Measurements from ENCODE around the gene FRMD4B. TPM values are rescaled to one million over a fixed set of nuclear protein-coding genes. Genes with fewer than 3 reads are reported as not detected.

FRMD4B gene
- total RNA-seq, 1 donor from 2014 or later = 140 TPM

DNA sequence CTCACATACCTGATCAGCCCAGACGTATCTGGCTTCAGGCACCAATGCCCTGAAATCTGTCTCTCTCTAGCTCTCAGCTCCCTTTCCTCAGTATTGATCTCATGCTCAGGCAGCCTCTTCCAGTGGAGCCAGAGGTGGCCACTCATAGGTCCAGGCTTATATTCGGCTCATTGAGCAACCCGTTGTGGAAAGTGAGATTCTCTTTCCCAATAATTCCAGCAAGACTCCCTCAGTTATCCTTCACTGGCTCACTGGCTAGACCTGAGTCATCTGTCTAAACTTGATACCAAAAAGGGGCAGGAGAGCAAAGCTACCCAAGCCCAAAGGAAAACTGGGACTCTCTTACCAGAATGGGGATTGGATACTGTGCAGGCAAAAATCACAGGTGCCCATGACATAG, 33.4 kb upstream of the FRMD4B start:
- no peaks in the 10 kb centered on the region for H3K4me1 Mint-ChIP-seq
- no peak for DNase-seq (ENCODE audit: low spot score in 2 of 2, unreplicated experiment in 2 of 2)
- no peak overlapping the region for H3K27ac Mint-ChIP-seq
- TF ChIP-seq, protein P1, sequence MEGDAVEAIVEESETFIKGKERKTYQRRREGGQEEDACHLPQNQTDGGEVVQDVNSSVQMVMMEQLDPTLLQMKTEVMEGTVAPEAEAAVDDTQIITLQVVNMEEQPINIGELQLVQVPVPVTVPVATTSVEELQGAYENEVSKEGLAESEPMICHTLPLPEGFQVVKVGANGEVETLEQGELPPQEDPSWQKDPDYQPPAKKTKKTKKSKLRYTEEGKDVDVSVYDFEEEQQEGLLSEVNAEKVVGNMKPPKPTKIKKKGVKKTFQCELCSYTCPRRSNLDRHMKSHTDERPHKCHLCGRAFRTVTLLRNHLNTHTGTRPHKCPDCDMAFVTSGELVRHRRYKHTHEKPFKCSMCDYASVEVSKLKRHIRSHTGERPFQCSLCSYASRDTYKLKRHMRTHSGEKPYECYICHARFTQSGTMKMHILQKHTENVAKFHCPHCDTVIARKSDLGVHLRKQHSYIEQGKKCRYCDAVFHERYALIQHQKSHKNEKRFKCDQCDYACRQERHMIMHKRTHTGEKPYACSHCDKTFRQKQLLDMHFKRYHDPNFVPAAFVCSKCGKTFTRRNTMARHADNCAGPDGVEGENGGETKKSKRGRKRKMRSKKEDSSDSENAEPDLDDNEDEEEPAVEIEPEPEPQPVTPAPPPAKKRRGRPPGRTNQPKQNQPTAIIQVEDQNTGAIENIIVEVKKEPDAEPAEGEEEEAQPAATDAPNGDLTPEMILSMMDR (IDR thresholded peaks at IDR 0.05; ENCODE audit: unreplicated experiment) = no peak
- no peak overlapping the region for H3K4me3 Mint-ChIP-seq
- peaks cover 5% of the 10 kb centered on the region for H3K9me3 Mint-ChIP-seq
- H3K36me3 Mint-ChIP-seq = no peaks in the 10 kb centered on the region
- H3K27me3 Mint-ChIP-seq (ENCODE audit: low read depth) = no peaks in the 10 kb centered on the region

DNA sequence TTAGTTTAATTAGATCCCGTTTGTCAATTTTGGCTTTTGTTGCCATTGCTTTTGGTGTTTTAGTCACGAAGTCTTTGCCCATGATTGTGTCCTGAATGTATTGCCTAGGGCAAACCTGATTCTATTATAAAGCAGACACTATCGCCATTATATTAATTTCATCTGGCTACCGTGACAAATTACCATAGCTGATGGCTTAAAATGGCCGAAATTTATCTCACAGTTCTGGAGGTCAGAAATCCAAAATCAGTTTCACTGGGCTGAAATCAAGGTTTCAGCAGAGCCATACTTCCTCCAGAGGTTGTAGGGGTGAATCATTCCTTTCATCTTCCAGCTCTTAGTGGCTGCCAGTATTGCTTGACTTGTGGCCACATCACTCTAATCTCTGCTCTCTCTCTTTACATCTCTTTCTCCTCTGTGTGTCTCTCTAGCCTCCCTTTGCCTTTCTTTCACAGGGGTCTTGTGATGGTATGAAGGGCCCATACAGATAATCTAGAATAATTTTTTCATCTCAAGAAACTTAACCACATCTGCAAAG, 31.7 kb upstream of the FRMD4B start:
- no peak overlapping the region for H3K4me3 Mint-ChIP-seq
- no peaks in the 10 kb centered on the region for H3K27me3 Mint-ChIP-seq (ENCODE audit: low read depth)
- no peak for DNase-seq (ENCODE audit: low spot score in 2 of 2, unreplicated experiment in 2 of 2)
- no peaks in the 10 kb centered on the region for H3K4me1 Mint-ChIP-seq
- no peak overlapping the region for H3K27ac Mint-ChIP-seq
- TF ChIP-seq, protein P1 (IDR thresholded peaks at IDR 0.05; ENCODE audit: unreplicated experiment) = no peak
- H3K36me3 Mint-ChIP-seq = no peaks in the 10 kb centered on the region
- peaks cover 5% of the 10 kb centered on the region for H3K9me3 Mint-ChIP-seq

DNA sequence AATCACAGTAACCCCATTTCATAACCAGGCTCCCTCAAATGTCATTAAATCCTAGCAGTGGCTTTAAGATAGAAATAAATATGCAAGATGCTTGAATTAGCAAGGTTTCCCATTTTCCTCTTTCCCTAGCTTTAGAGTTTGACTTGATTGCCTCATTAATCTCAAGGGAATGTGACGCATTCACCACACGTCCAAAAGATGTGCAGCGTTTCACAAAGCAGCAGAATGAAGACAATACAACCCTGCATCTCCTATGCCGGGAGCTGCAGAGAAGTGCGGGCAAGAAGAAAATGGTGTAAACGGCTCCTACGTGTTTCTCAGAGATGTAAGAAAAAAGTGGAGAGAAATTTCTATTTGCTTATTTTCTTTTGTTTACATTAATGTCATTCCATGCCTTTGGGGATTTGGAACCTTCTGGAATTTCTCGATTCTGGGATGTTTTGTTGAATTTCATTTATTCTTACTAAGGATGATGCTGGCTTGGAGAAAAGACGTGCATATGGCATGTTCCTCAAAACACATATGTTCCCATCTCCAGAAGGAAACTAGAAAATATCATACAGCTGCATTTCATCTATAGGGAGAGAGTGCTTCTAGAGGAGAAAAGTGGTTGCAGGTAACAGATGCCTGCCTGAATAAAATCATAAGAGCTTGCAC, 27.8 kb upstream of the FRMD4B start:
- Mint-ChIP-seq H3K27ac (no peak overlapping the region), H3K9me3 (peaks cover 5% of the 10 kb centered on the region), H3K4me3 (no peak overlapping the region), H3K36me3 (no peaks in the 10 kb centered on the region), H3K4me1 (peaks cover 8% of the 10 kb centered on the region), H3K27me3 (ENCODE audit: low read depth) (no peaks in the 10 kb centered on the region)
- no peak for DNase-seq (ENCODE audit: low spot score in 2 of 2, unreplicated experiment in 2 of 2)
- TF ChIP-seq, protein P1 (IDR thresholded peaks at IDR 0.05; ENCODE audit: unreplicated experiment) = no peak

DNA sequence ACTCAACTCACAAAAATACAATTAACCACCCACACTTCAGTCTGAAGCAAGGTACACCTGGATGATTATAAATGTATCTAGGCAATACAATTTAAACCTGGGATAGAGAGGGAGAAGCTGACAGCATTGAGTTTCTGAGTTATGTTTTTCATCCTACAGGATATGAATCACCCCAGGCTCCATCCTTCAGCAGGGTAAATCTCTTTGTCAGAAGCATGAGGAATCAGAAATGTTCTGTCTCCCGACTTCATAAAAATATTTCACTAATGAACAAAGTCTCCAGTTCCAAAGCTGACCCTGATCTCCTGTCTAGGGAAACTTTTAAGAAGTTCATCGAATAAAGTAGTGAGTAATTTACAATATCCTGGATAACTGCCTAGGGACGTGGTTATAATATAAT, 25.5 kb upstream of the FRMD4B start:
- no peaks in the 10 kb centered on the region for H3K9me3 Mint-ChIP-seq
- H3K4me1 Mint-ChIP-seq = peaks cover 8% of the 10 kb centered on the region
- no peaks in the 10 kb centered on the region for H3K27me3 Mint-ChIP-seq (ENCODE audit: low read depth)
- no peak overlapping the region for H3K4me3 Mint-ChIP-seq
- H3K27ac Mint-ChIP-seq = no peak overlapping the region
- TF ChIP-seq, protein P1 (IDR thresholded peaks at IDR 0.05; ENCODE audit: unreplicated experiment) = no peak
- H3K36me3 Mint-ChIP-seq = no peaks in the 10 kb centered on the region
- DNase-seq (ENCODE audit: low spot score in 2 of 2, unreplicated experiment in 2 of 2) = no peak

DNA sequence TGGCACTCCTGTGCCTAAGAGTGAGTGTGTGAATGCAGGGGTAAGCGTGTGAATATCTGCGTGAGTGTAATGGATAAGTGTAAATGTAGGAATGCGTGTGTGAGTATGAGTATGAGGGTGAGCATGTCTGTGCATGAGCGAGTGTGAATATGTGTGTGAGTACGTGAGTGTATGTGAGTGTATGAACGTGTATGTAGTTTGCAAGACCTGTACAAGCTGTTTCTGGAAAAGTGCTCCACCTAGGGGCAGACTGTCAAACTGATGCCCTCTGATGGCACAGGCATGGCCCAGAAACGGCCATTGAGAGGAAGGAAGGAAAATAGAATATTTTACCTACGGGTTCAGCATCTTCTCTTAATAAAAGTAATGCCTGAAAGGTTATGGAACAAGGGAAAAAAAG, 24.4 kb upstream of the FRMD4B start:
- H3K36me3 Mint-ChIP-seq = no peaks in the 10 kb centered on the region
- DNase-seq (ENCODE audit: low spot score in 2 of 2, unreplicated experiment in 2 of 2) = peak in 1 of 2 experiments; percentile 67
- TF ChIP-seq, protein P1 (IDR thresholded peaks at IDR 0.05; ENCODE audit: unreplicated experiment) = peak; percentile 80
- no peak overlapping the region for H3K27ac Mint-ChIP-seq
- H3K4me3 Mint-ChIP-seq = no peak overlapping the region
- H3K27me3 Mint-ChIP-seq (ENCODE audit: low read depth) = no peaks in the 10 kb centered on the region
- no peaks in the 10 kb centered on the region for H3K9me3 Mint-ChIP-seq
- peaks cover 8% of the 10 kb centered on the region for H3K4me1 Mint-ChIP-seq

All from mesothelial cell of epicardium (in vitro differentiated cells).